CD4-positive, alpha-beta T cell (primary cell): ENCODE data around the gene ISG20. TPM values are rescaled to one million over a fixed set of nuclear protein-coding genes. Genes with fewer than 3 reads are reported as not detected.

Experiments
- ATAC-seq: fragments of 200-7000 bp; cut with Tn5 transposase; one replicate; pipeline ENCODE4 v1.10.0; 2022; ENCODE audit warnings: mild to moderate bottlenecking; ENCODE audit not compliant: poor library complexity
- CTCF ChIA-PET: fragments of 350-600 bp; sonication (Branson Sonifier 250); formaldehyde crosslinking; loops from one replicate; lab custom pipeline; 2021; ENCODE audit warnings: antibody characterized with exemption, inconsistent platforms; lab: Charles Lee
- POLR2A ChIA-PET: fragments of 350-600 bp; sonication (Branson Sonifier 250); formaldehyde crosslinking; loops from one replicate; lab custom pipeline; 2021; ENCODE audit warnings: antibody characterized with exemption, inconsistent platforms; lab: Charles Lee
- DNase-seq, 14 experiments: peaks; one replicate each; pipeline ENCODE4 v3.0.0-alpha.2; 2013 to 2020; ENCODE audit warnings: mixed read lengths in 2 of 14
- H3K27ac ChIP-seq, 2 donors: one replicate each; pipeline versions ENCODE4 v1.5.1 to v1.7.0; 2013; ENCODE audit warnings: low read length in 2 of 2, low read depth in 1 of 2, mild to moderate bottlenecking in 1 of 2
- H3K27me3 ChIP-seq, 2 experiments: 1 replicate in 1 of 2; 2 replicates in 1 of 2; pipeline versions ENCODE4 v1.6.1 to v1.7.0; 2013; ENCODE audit warnings: low read length in 2 of 2, control low read depth in 1 of 2, mild to moderate bottlenecking in 1 of 2, moderate library complexity in 1 of 2; ENCODE audit not compliant: insufficient read depth in 2 of 2, control insufficient read depth in 1 of 2
- H3K36me3 ChIP-seq: one replicate; pipeline ENCODE4 v1.6.1; 2013; ENCODE audit warnings: low read length, control low read depth; ENCODE audit not compliant: insufficient read depth
- H3K4me1 ChIP-seq: one replicate; pipeline ENCODE4 v1.6.1; 2013; ENCODE audit warnings: low read length, control low read depth; ENCODE audit not compliant: insufficient read depth
- H3K4me3 ChIP-seq: one replicate; pipeline ENCODE4 v1.5.1; 2013; ENCODE audit warnings: mild to moderate bottlenecking, low read length, moderate library complexity
- H3K9me3 ChIP-seq, 2 experiments: 1 replicate in 1 of 2; 2 replicates in 1 of 2; pipeline versions ENCODE4 v1.6.1 to v1.7.0; 2013; ENCODE audit warnings: low read length in 2 of 2, mild to moderate bottlenecking in 2 of 2, control low read depth in 1 of 2, moderate library complexity in 1 of 2; ENCODE audit not compliant: control insufficient read depth in 1 of 2, insufficient read depth in 1 of 2
- H3K27ac Mint-ChIP-seq: one replicate; pipeline ENCODE4 v1.8.0; 2020; ENCODE audit warnings: mixed read lengths
- H3K27me3 Mint-ChIP-seq: one replicate; pipeline ENCODE4 v1.8.0; 2021; ENCODE audit warnings: mixed read lengths
- H3K36me3 Mint-ChIP-seq: one replicate; pipeline ENCODE4 v1.8.0; 2021; ENCODE audit warnings: low read depth, mixed read lengths
- H3K4me1 Mint-ChIP-seq: one replicate; pipeline ENCODE4 v1.8.0; 2021; ENCODE audit warnings: low read depth, mixed read lengths
- H3K4me3 Mint-ChIP-seq: one replicate; pipeline ENCODE4 v1.8.0; 2020; ENCODE audit warnings: mild to moderate bottlenecking, mixed read lengths
- H3K9me3 Mint-ChIP-seq: one replicate; pipeline ENCODE4 v1.8.0; 2020; ENCODE audit warnings: mixed read lengths
- intact Hi-C, 2 experiments: fragments of 100-400 bp; cut with DNase I in 1 of 2; cut with micrococcal nuclease in 1 of 2; formaldehyde crosslinking; loops; one replicate each; pipeline versions ENCODE4 v1.15.1 to v1.9.0; 2023 to 2025; cut with DNase I, micrococcal nuclease
- total RNA-seq, 174 experiments: library from RNA in 2 of 174; stranded (reverse) in 2 of 174; gene quantifications; one replicate each; pipeline ENCODE4 v1.2.3 and lab custom pipeline; 2021 to 2026
- TF ChIP-seq, protein P1 (sequence below): fragments of 200-600 bp; IDR thresholded peaks from one replicate; pipeline ENCODE4 v1.8.0; 2022; ENCODE audit warnings: antibody characterized with exemption, mild to moderate bottlenecking

The ISG20 gene
- total RNA-seq, 2 experiments from 2014 or later: 152 to 157 TPM

DNA sequence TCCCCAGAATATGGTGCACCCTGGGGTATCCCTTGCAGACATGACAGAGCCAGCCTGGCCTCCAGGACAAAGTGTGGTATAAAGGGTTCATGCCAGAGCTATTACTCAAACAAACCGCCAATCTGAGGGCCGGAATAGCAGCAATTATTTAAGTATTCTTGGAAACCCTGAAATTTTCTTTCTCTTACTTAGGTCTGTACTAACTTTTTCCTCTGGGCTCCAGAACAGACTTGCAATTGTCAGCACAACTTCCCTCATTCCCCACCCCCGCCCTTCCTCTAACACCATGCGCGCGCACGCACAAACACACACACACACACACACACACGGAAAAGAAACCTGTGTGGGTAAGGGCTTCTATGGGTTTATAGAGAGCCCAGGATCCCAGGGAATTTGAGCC is 56.3 kb downstream of the ISG20 start:
- H3K4me3 Mint-ChIP-seq: no peak overlapping the region
- intact Hi-C loops: no loop called here
- H3K36me3 Mint-ChIP-seq: no peaks in the 10 kb centered on the region
- ChIA-PET CTCF (no interaction called here), POLR2A (no interaction called here)
- Histone ChIP-seq H3K36me3 (no peaks in the 10 kb centered on the region), H3K9me3 (no peaks in the 10 kb centered on the region), H3K4me1 (peaks cover under 1% of the 10 kb centered on the region), H3K27ac (no peak overlapping the region), H3K27me3 (peaks cover 0 to 2% of the 10 kb centered on the region in 2 experiments), H3K4me3 (no peak overlapping the region)
- H3K4me1 Mint-ChIP-seq: no peaks in the 10 kb centered on the region
- ATAC-seq: no peak
- no peak overlapping the region for H3K27ac Mint-ChIP-seq
- H3K27me3 Mint-ChIP-seq: peaks cover 13% of the 10 kb centered on the region
- no peaks in the 10 kb centered on the region for H3K9me3 Mint-ChIP-seq
- DNase-seq: no peak
- TF ChIP-seq, protein P1, sequence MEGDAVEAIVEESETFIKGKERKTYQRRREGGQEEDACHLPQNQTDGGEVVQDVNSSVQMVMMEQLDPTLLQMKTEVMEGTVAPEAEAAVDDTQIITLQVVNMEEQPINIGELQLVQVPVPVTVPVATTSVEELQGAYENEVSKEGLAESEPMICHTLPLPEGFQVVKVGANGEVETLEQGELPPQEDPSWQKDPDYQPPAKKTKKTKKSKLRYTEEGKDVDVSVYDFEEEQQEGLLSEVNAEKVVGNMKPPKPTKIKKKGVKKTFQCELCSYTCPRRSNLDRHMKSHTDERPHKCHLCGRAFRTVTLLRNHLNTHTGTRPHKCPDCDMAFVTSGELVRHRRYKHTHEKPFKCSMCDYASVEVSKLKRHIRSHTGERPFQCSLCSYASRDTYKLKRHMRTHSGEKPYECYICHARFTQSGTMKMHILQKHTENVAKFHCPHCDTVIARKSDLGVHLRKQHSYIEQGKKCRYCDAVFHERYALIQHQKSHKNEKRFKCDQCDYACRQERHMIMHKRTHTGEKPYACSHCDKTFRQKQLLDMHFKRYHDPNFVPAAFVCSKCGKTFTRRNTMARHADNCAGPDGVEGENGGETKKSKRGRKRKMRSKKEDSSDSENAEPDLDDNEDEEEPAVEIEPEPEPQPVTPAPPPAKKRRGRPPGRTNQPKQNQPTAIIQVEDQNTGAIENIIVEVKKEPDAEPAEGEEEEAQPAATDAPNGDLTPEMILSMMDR: no peak

DNA sequence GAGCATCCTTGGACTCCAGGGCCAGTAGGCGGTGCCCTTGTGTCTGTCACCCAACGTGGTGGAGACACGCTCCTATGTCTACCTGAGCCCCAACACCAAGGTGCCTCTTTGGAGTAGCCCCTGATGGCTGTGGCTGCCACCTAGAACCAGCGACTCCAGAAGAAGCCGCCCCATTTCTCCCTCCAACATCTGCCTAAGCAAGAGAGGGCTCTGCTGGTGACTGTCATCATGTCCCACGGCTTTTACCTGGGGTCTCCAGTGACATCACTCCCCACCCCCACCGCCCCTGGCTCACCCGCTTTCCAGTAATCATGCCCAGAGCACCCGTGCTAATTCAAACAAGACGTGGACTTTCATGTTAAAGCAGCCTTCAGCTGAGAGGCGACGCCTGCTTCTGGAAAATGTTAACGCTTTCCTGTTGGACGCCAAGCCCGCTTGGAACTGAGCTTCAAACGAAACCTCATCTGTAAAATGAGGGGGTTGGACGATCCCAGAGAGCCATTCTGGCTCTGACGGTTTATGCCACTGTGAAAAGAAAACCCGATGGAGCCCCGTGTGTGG is 57.0 kb downstream of the ISG20 start:
- no peaks in the 10 kb centered on the region for H3K36me3 ChIP-seq
- POLR2A ChIA-PET: no interaction called here
- no peaks in the 10 kb centered on the region for H3K9me3 ChIP-seq
- no peak for DNase-seq
- Mint-ChIP-seq H3K9me3 (no peaks in the 10 kb centered on the region), H3K27ac (no peak overlapping the region), H3K4me3 (no peak overlapping the region), H3K36me3 (no peaks in the 10 kb centered on the region), H3K4me1 (no peaks in the 10 kb centered on the region), H3K27me3 (peaks cover 9% of the 10 kb centered on the region)
- no peak for ATAC-seq
- CTCF ChIA-PET: interaction anchor here (0.6 kb wide), 1 partner anchor 549 kb away, joined by 3 read pairs; no protein-coding TSS in a partner anchor
- no peak overlapping the region for H3K4me3 ChIP-seq
- intact Hi-C loops: no loop called here
- H3K27ac ChIP-seq: no peak overlapping the region
- TF ChIP-seq, protein P1: no peak
- no peaks in the 10 kb centered on the region for H3K27me3 ChIP-seq
- no peaks in the 10 kb centered on the region for H3K4me1 ChIP-seq

DNA sequence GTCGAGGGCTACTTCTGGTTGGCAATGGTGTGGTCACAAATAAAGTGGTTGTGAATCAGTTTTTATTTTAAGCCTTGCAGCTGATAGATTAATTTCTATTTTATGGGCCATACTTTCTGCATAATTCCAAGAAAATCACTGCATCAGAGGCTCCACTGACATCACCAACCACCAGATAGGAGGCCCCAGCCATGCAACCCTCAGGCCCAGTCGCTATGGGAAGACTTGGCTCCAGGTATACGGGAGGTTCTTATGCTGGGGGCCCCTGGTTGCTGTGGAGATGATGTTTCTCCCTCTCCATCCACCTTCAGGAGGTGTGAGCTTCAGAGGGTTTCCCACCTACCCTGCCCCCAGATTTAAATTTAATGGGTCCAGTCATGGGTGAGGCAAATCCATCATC is 57.4 kb downstream of the ISG20 start:
- POLR2A ChIA-PET: no interaction called here

More for the DNA sequence above, 57.4 kb downstream of the ISG20 start:
- intact Hi-C loops: no loop called here
- H3K27me3 ChIP-seq: no peaks in the 10 kb centered on the region
- CTCF ChIA-PET: no interaction called here
- H3K4me3 Mint-ChIP-seq: no peak overlapping the region
- no peaks in the 10 kb centered on the region for H3K36me3 ChIP-seq
- TF ChIP-seq, protein P1: no peak
- DNase-seq (no peak), ATAC-seq (no peak)
- no peaks in the 10 kb centered on the region for H3K9me3 Mint-ChIP-seq
- no peaks in the 10 kb centered on the region for H3K4me1 Mint-ChIP-seq
- no peak overlapping the region for H3K4me3 ChIP-seq
- no peak overlapping the region for H3K27ac ChIP-seq
- H3K27me3 Mint-ChIP-seq: peaks cover 7% of the 10 kb centered on the region
- H3K27ac Mint-ChIP-seq: no peak overlapping the region
- no peaks in the 10 kb centered on the region for H3K9me3 ChIP-seq
- no peaks in the 10 kb centered on the region for H3K4me1 ChIP-seq
- no peaks in the 10 kb centered on the region for H3K36me3 Mint-ChIP-seq
